Measurements from ENCODE around the gene TFF3. TPM values are rescaled to one million over a fixed set of nuclear protein-coding genes. Genes with fewer than 3 reads are reported as not detected.
A peak's percentile ranks its signal among the peaks of the same experiment; 100 is the strongest.

TFF3 gene
- total RNA-seq, 4 donors from 2014 or later, result 2.5 to 24.4 (median 9.3) TPM

- WGBS, result 70% methylated on average over 3 of the region's 3 CpGs
- Histone ChIP-seq H3K4me1 (peaks cover 12 to 22% (median 17%) of the 10 kb centered on the region in 4 donors), H3K36me3 (no peaks in the 10 kb centered on the region), H3K27me3 (peaks cover 0 to 30% (median 5%) of the 10 kb centered on the region in 4 donors), H3K9me3 (no peaks in the 10 kb centered on the region), H3K4me3 (no peak overlapping the region), H3K27ac (replicated peaks in 1 of 4) (no peak overlapping the region)
- no peak for TF ChIP-seq POLR2A (IDR thresholded peaks at IDR 0.05; ENCODE audit: low read depth)
- no peak for TF ChIP-seq EP300 (IDR thresholded peaks at IDR 0.05)
- no peak for TF ChIP-seq POLR2AphosphoS5 (IDR thresholded peaks at IDR 0.05)
- no peak for TF ChIP-seq CTCF (IDR thresholded peaks at IDR 0.05)
- DNase-seq (ENCODE audit: extremely low spot score), result no peak
- intact Hi-C loops (cut with DNase I), result no loop called here
Measured at GRCh38 chr21:42303443-42303842, 11.8 kb downstream of the TFF3 start.

- peaks cover 0 to 23% (median under 1%) of the 10 kb centered on the region in 4 donors for H3K27me3 ChIP-seq
- H3K4me3 ChIP-seq, result no peak overlapping the region
Measured at GRCh38 chr21:42302794-42303193, 12.4 kb downstream of the TFF3 start.

GRCh38 chr21:42302076-42302650 is 13.0 kb downstream of the TFF3 start:
- peaks cover 12 to 22% (median 17%) of the 10 kb centered on the region in 4 donors for H3K4me1 ChIP-seq
- peak overlapping the region in 3 of 4 donors; percentile 36 to 53 (median 46) for H3K27ac ChIP-seq (replicated peaks in 1 of 4)
- intact Hi-C loops (cut with DNase I), result no loop called here
- H3K27me3 ChIP-seq, result peaks cover 0 to 18% (median 0%) of the 10 kb centered on the region in 4 donors
- H3K36me3 ChIP-seq, result peaks cover 0 to 4% (median 0%) of the 10 kb centered on the region in 4 donors
- no peak overlapping the region for H3K4me3 ChIP-seq
- 58% methylated on average over 5 of the region's 12 CpGs for WGBS
- no peak for DNase-seq (ENCODE audit: extremely low spot score)
- no peak for TF ChIP-seq CTCF (IDR thresholded peaks at IDR 0.05)
- TF ChIP-seq POLR2AphosphoS5 (IDR thresholded peaks at IDR 0.05), result peak in 1 of 2 donors; percentile 1
- H3K9me3 ChIP-seq, result no peaks in the 10 kb centered on the region

More at GRCh38 chr21:42302794-42303193, 12.4 kb downstream of the TFF3 start:
- Histone ChIP-seq H3K9me3 (no peaks in the 10 kb centered on the region), H3K4me1 (peaks cover 12 to 22% (median 17%) of the 10 kb centered on the region in 4 donors), H3K27ac (replicated peaks in 1 of 4) (peak overlapping the region in 1 of 4 donors; percentile 53), H3K36me3 (no peaks in the 10 kb centered on the region)
- WGBS, result 74% methylated on average over 6 of the region's 7 CpGs
- no peak for TF ChIP-seq POLR2A (IDR thresholded peaks at IDR 0.05; ENCODE audit: low read depth)
- no peak for TF ChIP-seq POLR2AphosphoS5 (IDR thresholded peaks at IDR 0.05)
- no peak for TF ChIP-seq CTCF (IDR thresholded peaks at IDR 0.05)
- no peak for TF ChIP-seq EP300 (IDR thresholded peaks at IDR 0.05)
- no peak for DNase-seq (ENCODE audit: extremely low spot score)
- intact Hi-C loops (cut with DNase I), result no loop called here

- Histone ChIP-seq H3K4me1 (peaks cover 12 to 22% (median 17%) of the 10 kb centered on the region in 4 donors), H3K36me3 (peaks cover 0 to 11% (median 3%) of the 10 kb centered on the region in 4 donors), H3K4me3 (no peak overlapping the region), H3K9me3 (no peaks in the 10 kb centered on the region), H3K27ac (replicated peaks in 1 of 4) (peak overlapping the region; percentile 17 to 68 (median 46)), H3K27me3 (peaks cover 0 to 12% (median 0%) of the 10 kb centered on the region in 4 donors)
- DNase-seq (ENCODE audit: extremely low spot score), result no peak
- TF ChIP-seq POLR2A (IDR thresholded peaks at IDR 0.05; ENCODE audit: low read depth), result no peak
- TF ChIP-seq EP300 (IDR thresholded peaks at IDR 0.05), result peak; percentile 21
- TF ChIP-seq POLR2AphosphoS5 (IDR thresholded peaks at IDR 0.05), result peak; percentile 47 to 56
- TF ChIP-seq CTCF (IDR thresholded peaks at IDR 0.05), result no peak
- intact Hi-C loops (cut with DNase I), result no loop called here
- WGBS, result 75% methylated on average over 15 of the region's 20 CpGs
Measured at GRCh38 chr21:42301371-42302075, 13.7 kb downstream of the TFF3 start.
